WTC11 (cell line): ENCODE measurements around the gene RTF1. TPM values are rescaled to one million over a fixed set of nuclear protein-coding genes. Genes with fewer than 3 reads are reported as not detected.

ENCODE experiments used
- ATAC-seq: fragments of 200-7000 bp; cut with Tn5 transposase; 2 replicates; pipeline ENCODE4 v1.10.0; 2021; ENCODE audit warnings: mild to moderate bottlenecking, moderate library complexity
- CTCF ChIA-PET: fragments of 300-600 bp; sonication (Branson Sonifier 250); formaldehyde crosslinking; loops from one replicate; lab custom pipeline; 2021; ENCODE audit warnings: antibody characterized with exemption; lab: Charles Lee
- POLR2A ChIA-PET: fragments of 350-600 bp; sonication (Branson Sonifier 250); formaldehyde crosslinking; loops from one replicate; lab custom pipeline; 2021; ENCODE audit warnings: antibody characterized with exemption; lab: Charles Lee
- DNase-seq: peaks from one replicate; pipeline ENCODE4 v3.0.0; 2021; ENCODE audit warnings: low spot score
- H3K27ac Mint-ChIP-seq: 2 replicates; pipeline ENCODE4 v1.8.0; 2021; ENCODE audit warnings: mixed read lengths
- H3K27me3 Mint-ChIP-seq: 2 replicates; pipeline ENCODE4 v1.8.0; 2021; ENCODE audit warnings: low read depth, mild to moderate bottlenecking, moderate library complexity, mixed read lengths
- H3K36me3 Mint-ChIP-seq: 2 replicates; pipeline ENCODE4 v1.8.0; 2021; ENCODE audit warnings: mixed read lengths
- H3K4me1 Mint-ChIP-seq: 2 replicates; pipeline ENCODE4 v1.8.0; 2022; ENCODE audit warnings: mixed read lengths
- H3K4me3 Mint-ChIP-seq: 2 replicates; pipeline ENCODE4 v1.8.0; 2021; ENCODE audit warnings: mild to moderate bottlenecking, moderate library complexity, mixed read lengths
- H3K9me3 Mint-ChIP-seq: 2 replicates; pipeline ENCODE4 v1.8.0; 2021; ENCODE audit warnings: mixed read lengths
- AFF4 ChIP-seq: sonication (generic); formaldehyde crosslinking; IDR thresholded peaks from 2 replicates; pipeline ENCODE4 v1.8.1; 2023; ENCODE audit warnings: mild to moderate bottlenecking, missing genetic modification reagents, borderline replicate concordance
- ATF1 ChIP-seq: sonication (generic); formaldehyde crosslinking; IDR thresholded peaks from 2 replicates; pipeline ENCODE4 v1.8.1; 2023; ENCODE audit warnings: mild to moderate bottlenecking, moderate library complexity, missing genetic modification reagents
- ETV6 ChIP-seq: sonication (generic); formaldehyde crosslinking; IDR thresholded peaks from 2 replicates; pipeline ENCODE4 v1.8.1; 2022; ENCODE audit warnings: mild to moderate bottlenecking, missing genetic modification reagents
- FOXJ3 ChIP-seq: sonication (generic); formaldehyde crosslinking; IDR thresholded peaks from 2 replicates; pipeline ENCODE4 v1.9.0; 2021; ENCODE audit warnings: missing genetic modification reagents, mild to moderate bottlenecking, borderline replicate concordance
- GABPB1 ChIP-seq: sonication (generic); formaldehyde crosslinking; IDR thresholded peaks from 2 replicates; pipeline ENCODE4 v1.8.1; 2023; ENCODE audit warnings: mild to moderate bottlenecking, missing genetic modification reagents
- PRRX2 ChIP-seq: fragments of 250-450 bp; sonication (Bioruptor Pico); IDR thresholded peaks from 2 replicates; pipeline ENCODE4 v1.8.0; 2021; ENCODE audit warnings: mild to moderate bottlenecking
- TCF7 ChIP-seq: sonication (generic); formaldehyde crosslinking; IDR thresholded peaks from 2 replicates; pipeline ENCODE4 v1.8.0; 2022; ENCODE audit warnings: mild to moderate bottlenecking, low read depth, missing genetic modification reagents, moderate library complexity
- TEAD1 ChIP-seq: sonication (generic); formaldehyde crosslinking; IDR thresholded peaks from 2 replicates; pipeline ENCODE4 v1.8.0; 2022; ENCODE audit warnings: mild to moderate bottlenecking, missing genetic modification reagents
- TEAD4 ChIP-seq: sonication (generic); formaldehyde crosslinking; IDR thresholded peaks from 2 replicates; pipeline ENCODE4 v1.8.0; 2022; ENCODE audit warnings: mild to moderate bottlenecking, missing genetic modification reagents
- ZBTB43 ChIP-seq: sonication (generic); formaldehyde crosslinking; IDR thresholded peaks from 2 replicates; pipeline ENCODE4 v1.8.1; 2023; ENCODE audit warnings: mild to moderate bottlenecking, missing genetic modification reagents
- ZNF671 ChIP-seq: fragments of 250-450 bp; sonication (Bioruptor Pico); IDR thresholded peaks from 2 replicates; pipeline ENCODE4 v1.8.0; 2021; ENCODE audit warnings: mild to moderate bottlenecking
- ZSCAN18 ChIP-seq: fragments of 250-450 bp; sonication (Bioruptor Pico); IDR thresholded peaks from 2 replicates; pipeline ENCODE4 v2.1.2; 2022; ENCODE audit warnings: mild to moderate bottlenecking, moderate library complexity
- total RNA-seq: library from RNA; stranded (reverse); gene quantifications from 3 replicates; pipeline ENCODE4 v1.2.3, GENCODE V29; 2021
- TF ChIP-seq, protein P1 (sequence below): sonication (generic); formaldehyde crosslinking; IDR thresholded peaks from 2 replicates; pipeline ENCODE4 v1.8.0; 2022; ENCODE audit warnings: mild to moderate bottlenecking, missing genetic modification reagents
- TF ChIP-seq, protein P2 (sequence below): sonication (generic); formaldehyde crosslinking; IDR thresholded peaks from 2 replicates; pipeline ENCODE4 v1.8.0; 2023; ENCODE audit warnings: missing genetic modification reagents
- TF ChIP-seq, protein P3 (sequence below): sonication (generic); formaldehyde crosslinking; conservative IDR thresholded peaks from 2 replicates; pipeline ENCODE4 v1.8.1; 2022; ENCODE audit warnings: mild to moderate bottlenecking, missing genetic modification reagents
- TF ChIP-seq, protein P4 (sequence below): sonication (generic); formaldehyde crosslinking; IDR thresholded peaks from 2 replicates; pipeline ENCODE4 v1.8.1; 2023; ENCODE audit warnings: mild to moderate bottlenecking, moderate library complexity, missing genetic modification reagents
- TF ChIP-seq, protein P5 (sequence below): sonication (generic); formaldehyde crosslinking; IDR thresholded peaks from 2 replicates; pipeline ENCODE4 v1.8.1; 2022; ENCODE audit warnings: mild to moderate bottlenecking, missing genetic modification reagents, moderate library complexity, borderline replicate concordance

The RTF1 gene
- total RNA-seq, 1 experiment from 2014 or later: 52.3 TPM

- TF ChIP-seq ZBTB43 (CRISPR knock-in tag): no peak
Observed at GRCh38 chr15:41486286-41486685, 69.4 kb downstream of the RTF1 start (continued).

DNA sequence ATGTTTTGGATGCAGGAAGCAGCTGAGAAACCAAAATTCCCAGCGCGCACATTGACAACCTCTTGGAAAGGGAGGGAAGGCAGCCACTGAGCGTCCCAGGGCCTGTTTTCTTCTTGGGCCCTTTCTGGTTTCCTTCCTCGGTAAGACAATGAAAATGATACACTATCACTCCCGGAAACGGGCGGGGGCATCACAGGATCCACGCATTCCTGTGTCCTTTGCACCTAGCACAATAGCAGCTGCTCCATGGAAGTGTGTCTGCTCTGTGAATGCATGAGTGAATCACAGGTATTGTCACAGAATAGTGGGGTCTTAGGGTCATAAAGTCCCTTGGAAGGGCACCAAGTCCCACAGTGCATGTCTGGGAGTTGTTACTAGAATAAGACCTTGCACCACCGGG is 70.5 kb downstream of the RTF1 start:
- DNase-seq (no peak), ATAC-seq (no peak)
- H3K27me3 Mint-ChIP-seq: peaks cover 25% of the 10 kb centered on the region
- no peak overlapping the region for H3K4me3 Mint-ChIP-seq
- H3K36me3 Mint-ChIP-seq: peaks cover 5% of the 10 kb centered on the region; the same call in 1 of the 2 replicates
- ChIA-PET POLR2A (no interaction called here), CTCF (interaction anchor here (0.6 to 1.8 kb wide), 2 partner anchors 9 to 21 kb away, joined by 4 read pairs; no protein-coding TSS in a partner anchor)
- H3K4me1 Mint-ChIP-seq: peaks cover 1% of the 10 kb centered on the region
- TF ChIP-seq ZSCAN18 (CRISPR knock-in tag) (no peak), TCF7 (CRISPR knock-in tag) (no peak), AFF4 (CRISPR knock-in tag) (no peak), TEAD4 (no peak), ZNF671 (no peak), PRRX2 (no peak), GABPB1 (CRISPR knock-in tag) (no peak), ETV6 (CRISPR knock-in tag) (no peak), ATF1 (CRISPR knock-in tag) (no peak), FOXJ3 (no peak), TEAD1 (no peak)
- TF ChIP-seq, protein P1, sequence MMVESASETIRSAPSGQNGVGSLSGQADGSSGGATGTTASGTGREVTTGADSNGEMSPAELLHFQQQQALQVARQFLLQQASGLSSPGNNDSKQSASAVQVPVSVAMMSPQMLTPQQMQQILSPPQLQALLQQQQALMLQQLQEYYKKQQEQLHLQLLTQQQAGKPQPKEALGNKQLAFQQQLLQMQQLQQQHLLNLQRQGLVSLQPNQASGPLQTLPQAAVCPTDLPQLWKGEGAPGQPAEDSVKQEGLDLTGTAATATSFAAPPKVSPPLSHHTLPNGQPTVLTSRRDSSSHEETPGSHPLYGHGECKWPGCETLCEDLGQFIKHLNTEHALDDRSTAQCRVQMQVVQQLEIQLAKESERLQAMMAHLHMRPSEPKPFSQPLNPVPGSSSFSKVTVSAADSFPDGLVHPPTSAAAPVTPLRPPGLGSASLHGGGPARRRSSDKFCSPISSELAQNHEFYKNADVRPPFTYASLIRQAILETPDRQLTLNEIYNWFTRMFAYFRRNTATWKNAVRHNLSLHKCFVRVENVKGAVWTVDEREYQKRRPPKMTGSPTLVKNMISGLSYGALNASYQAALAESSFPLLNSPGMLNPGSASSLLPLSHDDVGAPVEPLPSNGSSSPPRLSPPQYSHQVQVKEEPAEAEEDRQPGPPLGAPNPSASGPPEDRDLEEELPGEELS (CRISPR knock-in tag): no peak
- TF ChIP-seq, protein P2, sequence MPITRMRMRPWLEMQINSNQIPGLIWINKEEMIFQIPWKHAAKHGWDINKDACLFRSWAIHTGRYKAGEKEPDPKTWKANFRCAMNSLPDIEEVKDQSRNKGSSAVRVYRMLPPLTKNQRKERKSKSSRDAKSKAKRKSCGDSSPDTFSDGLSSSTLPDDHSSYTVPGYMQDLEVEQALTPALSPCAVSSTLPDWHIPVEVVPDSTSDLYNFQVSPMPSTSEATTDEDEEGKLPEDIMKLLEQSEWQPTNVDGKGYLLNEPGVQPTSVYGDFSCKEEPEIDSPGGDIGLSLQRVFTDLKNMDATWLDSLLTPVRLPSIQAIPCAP (CRISPR knock-in tag): no peak
- TF ChIP-seq, protein P3, sequence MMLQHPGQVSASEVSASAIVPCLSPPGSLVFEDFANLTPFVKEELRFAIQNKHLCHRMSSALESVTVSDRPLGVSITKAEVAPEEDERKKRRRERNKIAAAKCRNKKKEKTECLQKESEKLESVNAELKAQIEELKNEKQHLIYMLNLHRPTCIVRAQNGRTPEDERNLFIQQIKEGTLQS (CRISPR knock-in tag): no peak
- TF ChIP-seq, protein P4, sequence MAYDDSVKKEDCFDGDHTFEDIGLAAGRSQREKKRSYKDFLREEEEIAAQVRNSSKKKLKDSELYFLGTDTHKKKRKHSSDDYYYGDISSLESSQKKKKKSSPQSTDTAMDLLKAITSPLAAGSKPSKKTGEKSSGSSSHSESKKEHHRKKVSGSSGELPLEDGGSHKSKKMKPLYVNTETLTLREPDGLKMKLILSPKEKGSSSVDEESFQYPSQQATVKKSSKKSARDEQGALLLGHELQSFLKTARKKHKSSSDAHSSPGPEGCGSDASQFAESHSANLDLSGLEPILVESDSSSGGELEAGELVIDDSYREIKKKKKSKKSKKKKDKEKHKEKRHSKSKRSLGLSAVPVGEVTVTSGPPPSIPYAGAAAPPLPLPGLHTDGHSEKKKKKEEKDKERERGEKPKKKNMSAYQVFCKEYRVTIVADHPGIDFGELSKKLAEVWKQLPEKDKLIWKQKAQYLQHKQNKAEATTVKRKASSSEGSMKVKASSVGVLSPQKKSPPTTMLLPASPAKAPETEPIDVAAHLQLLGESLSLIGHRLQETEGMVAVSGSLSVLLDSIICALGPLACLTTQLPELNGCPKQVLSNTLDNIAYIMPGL (CRISPR knock-in tag): no peak
- TF ChIP-seq, protein P5, sequence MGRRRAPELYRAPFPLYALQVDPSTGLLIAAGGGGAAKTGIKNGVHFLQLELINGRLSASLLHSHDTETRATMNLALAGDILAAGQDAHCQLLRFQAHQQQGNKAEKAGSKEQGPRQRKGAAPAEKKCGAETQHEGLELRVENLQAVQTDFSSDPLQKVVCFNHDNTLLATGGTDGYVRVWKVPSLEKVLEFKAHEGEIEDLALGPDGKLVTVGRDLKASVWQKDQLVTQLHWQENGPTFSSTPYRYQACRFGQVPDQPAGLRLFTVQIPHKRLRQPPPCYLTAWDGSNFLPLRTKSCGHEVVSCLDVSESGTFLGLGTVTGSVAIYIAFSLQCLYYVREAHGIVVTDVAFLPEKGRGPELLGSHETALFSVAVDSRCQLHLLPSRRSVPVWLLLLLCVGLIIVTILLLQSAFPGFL: no peak
- no peak overlapping the region for H3K27ac Mint-ChIP-seq
- H3K9me3 Mint-ChIP-seq: no peaks in the 10 kb centered on the region
